Astrocyte of the spinal cord (primary cell): ENCODE data around the gene DOCK3.

ENCODE experiments used
- DNase-seq: peaks from one replicate; pipeline ENCODE4 v3.0.0; 2011; ENCODE audit warnings: low read depth, low spot score
- H3K4me3 ChIP-seq: 2 replicates; pipeline ENCODE4 v1.5.1; 2011; ENCODE audit warnings: low read depth, mild to moderate bottlenecking, low read length, moderate library complexity
- CTCF ChIP-seq: IDR thresholded peaks from 2 replicates; pipeline ENCODE4 v1.5.1; 2012; ENCODE audit warnings: low read depth, mild to moderate bottlenecking, low read length, inconsistent platforms
- in situ Hi-C: cut with HindIII; loops from 2 replicates; pipeline ENCODE4 v1.10.0; 2017; ENCODE audit warnings: low sequenced_read_pairs

DOCK3 gene

GRCh38 chr3:51137715-51138114 lies 463.0 kb downstream of the DOCK3 start:
- no peak for TF ChIP-seq CTCF
- in situ Hi-C loops = no loop called here
- DNase-seq = no peak
- no peak overlapping the region for H3K4me3 ChIP-seq

- DNase-seq = no peak
- no peak overlapping the region for H3K4me3 ChIP-seq
- in situ Hi-C loops = no loop called here
- no peak for TF ChIP-seq CTCF
Measured at GRCh38 chr3:51139616-51140015, 464.9 kb downstream of the DOCK3 start.

- TF ChIP-seq CTCF = no peak
- no peak for DNase-seq
- H3K4me3 ChIP-seq = no peak overlapping the region
- in situ Hi-C loops = no loop called here
Measured at GRCh38 chr3:51141573-51141972, 466.8 kb downstream of the DOCK3 start.

GRCh38 chr3:51145811-51146585 lies 471.3 kb downstream of the DOCK3 start:
- no peak overlapping the region for H3K4me3 ChIP-seq
- TF ChIP-seq CTCF = no peak
- in situ Hi-C loops = no loop called here
- DNase-seq = no peak

- DNase-seq = no peak
- H3K4me3 ChIP-seq = no peak overlapping the region
- TF ChIP-seq CTCF = no peak
- in situ Hi-C loops = no loop called here
Measured at GRCh38 chr3:51146781-51147180, 472.1 kb downstream of the DOCK3 start.

GRCh38 chr3:51156147-51156546 lies 481.4 kb downstream of the DOCK3 start:
- TF ChIP-seq CTCF = no peak
- in situ Hi-C loops = no loop called here
- no peak for DNase-seq
- no peak overlapping the region for H3K4me3 ChIP-seq
